HEK293 (cell line): ENCODE results near the gene STON2.

Experiments
- CTCF ChIA-PET: fragments of 350-600 bp; formaldehyde crosslinking; extraction: SDS; loops from one replicate; lab custom pipeline; 2021; ENCODE audit warnings: antibody characterized with exemption; lab: Yijun Ruan, JAX
- POLR2A ChIA-PET: fragments of 300-600 bp; formaldehyde crosslinking; extraction: SDS; loops from one replicate; lab custom pipeline; 2020; ENCODE audit warnings: antibody characterized with exemption, inconsistent platforms; lab: Yijun Ruan, JAX
- H3K27ac ChIP-seq: fragments of 200-500 bp; sonication (Bioruptor generic); 2 replicates; pipeline ENCODE4 v1.5.1; 2014; ENCODE audit warnings: low read depth, low read length, control low read depth, inconsistent platforms; ENCODE audit errors: extremely low read depth
- H3K36me3 ChIP-seq, 2 experiments: fragments of 200-500 bp in 1 of 2; sonication (Bioruptor generic) in 1 of 2; 1 replicate in 1 of 2; 2 replicates in 1 of 2; pipeline ENCODE4 v1.5.1; 2014 to 2017; ENCODE audit warnings: inconsistent platforms in 2 of 2, low read length in 2 of 2; ENCODE audit not compliant: control insufficient read depth in 2 of 2, insufficient read depth in 1 of 2
- H3K4me1 ChIP-seq: fragments of 200-500 bp; sonication (Bioruptor generic); 2 replicates; pipeline ENCODE4 v1.5.1; 2014; ENCODE audit warnings: mild to moderate bottlenecking, low read length, inconsistent platforms; ENCODE audit not compliant: control insufficient read depth, insufficient read depth
- H3K4me3 ChIP-seq: 2 replicates; pipeline ENCODE4 v1.5.1; 2011; ENCODE audit warnings: low read depth, mild to moderate bottlenecking, control low read depth, low read length, moderate library complexity
- H3K9me3 ChIP-seq: fragments of 200-500 bp; sonication (Bioruptor generic); 2 replicates; pipeline ENCODE4 v1.5.1; 2014; ENCODE audit warnings: low read depth, low read length, inconsistent platforms; ENCODE audit not compliant: control insufficient read depth, insufficient read depth
- AEBP2 ChIP-seq: fragments of 450-650 bp; formaldehyde crosslinking; IDR thresholded peaks from 2 replicates; pipeline ENCODE4 v1.5.1; 2016; ENCODE audit warnings: missing biosample characterization, missing genetic modification characterization, borderline replicate concordance
- GLI2 ChIP-seq: fragments of 450-650 bp; formaldehyde crosslinking; IDR thresholded peaks from 2 replicates; pipeline ENCODE4; 2017; ENCODE audit warnings: missing biosample characterization, missing genetic modification characterization, low read depth, borderline replicate concordance
- MZF1 ChIP-seq: fragments of 450-650 bp; formaldehyde crosslinking; IDR thresholded peaks from 2 replicates; pipeline ENCODE4 v1.5.1; 2017; ENCODE audit warnings: missing biosample characterization, missing genetic modification characterization, borderline replicate concordance
- PRDM6 ChIP-seq: fragments of 450-650 bp; formaldehyde crosslinking; IDR thresholded peaks from 2 replicates; pipeline ENCODE4 v1.5.1; 2017; ENCODE audit warnings: missing biosample characterization, missing genetic modification characterization
- SCRT1 ChIP-seq: fragments of 450-650 bp; formaldehyde crosslinking; IDR thresholded peaks from 2 replicates; pipeline ENCODE4 v1.5.1; 2016; ENCODE audit warnings: missing biosample characterization, missing genetic modification characterization, borderline replicate concordance
- SP2 ChIP-seq: fragments of 450-650 bp; formaldehyde crosslinking; IDR thresholded peaks from 2 replicates; pipeline ENCODE4 v1.5.1; 2016; ENCODE audit warnings: missing biosample characterization, missing genetic modification characterization
- TRIM28 ChIP-seq: IDR thresholded peaks from 2 replicates; pipeline ENCODE4 v1.6.1; 2011; ENCODE audit warnings: low read length, control low read depth, borderline replicate concordance
- ZBTB6 ChIP-seq: fragments of 450-650 bp; formaldehyde crosslinking; IDR thresholded peaks from 2 replicates; pipeline ENCODE4 v1.5.1; 2017; ENCODE audit warnings: missing biosample characterization, missing genetic modification characterization
- ZFP3 ChIP-seq: fragments of 450-650 bp; formaldehyde crosslinking; IDR thresholded peaks from 2 replicates; pipeline ENCODE4 v1.5.1; 2016; ENCODE audit warnings: low read depth, missing biosample characterization, missing genetic modification characterization
- ZNF138 ChIP-seq: fragments of 450-650 bp; formaldehyde crosslinking; IDR thresholded peaks from 2 replicates; pipeline ENCODE4 v1.5.1; 2016; ENCODE audit warnings: missing biosample characterization, missing genetic modification characterization, borderline replicate concordance
- ZNF174 ChIP-seq: fragments of 450-650 bp; formaldehyde crosslinking; IDR thresholded peaks from 2 replicates; pipeline ENCODE4 v1.5.0; 2017; ENCODE audit warnings: missing biosample characterization, mild to moderate bottlenecking, missing genetic modification characterization
- ZNF266 ChIP-seq: fragments of 450-650 bp; formaldehyde crosslinking; IDR thresholded peaks from 2 replicates; pipeline ENCODE4 v1.5.1; 2016; ENCODE audit warnings: missing biosample characterization, missing genetic modification characterization, low read depth
- ZNF324 ChIP-seq: fragments of 450-650 bp; formaldehyde crosslinking; IDR thresholded peaks from 2 replicates; pipeline ENCODE4 v1.5.1; 2016; ENCODE audit warnings: missing biosample characterization, missing genetic modification characterization
- ZNF354C ChIP-seq: fragments of 450-650 bp; formaldehyde crosslinking; IDR thresholded peaks from 2 replicates; pipeline ENCODE4 v1.5.1; 2016; ENCODE audit warnings: missing biosample characterization, missing genetic modification characterization, low read depth, borderline replicate concordance
- ZNF501 ChIP-seq: fragments of 450-650 bp; formaldehyde crosslinking; IDR thresholded peaks from 2 replicates; pipeline ENCODE4 v1.5.1; 2016; ENCODE audit warnings: missing biosample characterization, missing genetic modification characterization
- ZNF510 ChIP-seq: fragments of 450-650 bp; formaldehyde crosslinking; IDR thresholded peaks from 2 replicates; pipeline ENCODE4 v1.5.1; 2018; ENCODE audit warnings: mild to moderate bottlenecking, missing genetic modification characterization, missing biosample characterization; ENCODE audit not compliant: insufficient replicate concordance
- ZNF518A ChIP-seq: fragments of 450-650 bp; formaldehyde crosslinking; conservative IDR thresholded peaks from 2 replicates; pipeline ENCODE4 v1.5.1; 2016; ENCODE audit warnings: low read depth, missing biosample characterization, missing genetic modification characterization
- ZNF548 ChIP-seq: fragments of 450-650 bp; formaldehyde crosslinking; IDR thresholded peaks from 2 replicates; pipeline ENCODE4 v1.5.1; 2016; ENCODE audit warnings: missing biosample characterization, missing genetic modification characterization
- ZNF610 ChIP-seq: fragments of 450-650 bp; formaldehyde crosslinking; IDR thresholded peaks from 2 replicates; pipeline ENCODE4 v1.5.1; 2016; ENCODE audit warnings: missing biosample characterization, missing genetic modification characterization, borderline replicate concordance
- ZNF623 ChIP-seq: fragments of 450-650 bp; formaldehyde crosslinking; IDR thresholded peaks from 2 replicates; pipeline ENCODE4 v1.5.1; 2016; ENCODE audit warnings: missing biosample characterization, missing genetic modification characterization
- ZNF645 ChIP-seq: fragments of 450-650 bp; formaldehyde crosslinking; IDR thresholded peaks from 2 replicates; pipeline ENCODE4; 2016; ENCODE audit warnings: missing biosample characterization, missing genetic modification characterization
- ZNF701 ChIP-seq: fragments of 450-650 bp; formaldehyde crosslinking; IDR thresholded peaks from 2 replicates; pipeline ENCODE4 v1.5.1; 2016; ENCODE audit warnings: missing biosample characterization, missing genetic modification characterization
- ZNF791 ChIP-seq: fragments of 450-650 bp; formaldehyde crosslinking; IDR thresholded peaks from 2 replicates; pipeline ENCODE4 v1.5.1; 2016; ENCODE audit warnings: missing biosample characterization, missing genetic modification characterization
- ZNF792 ChIP-seq: fragments of 450-650 bp; formaldehyde crosslinking; IDR thresholded peaks from 2 replicates; pipeline ENCODE4 v1.5.1; 2016; ENCODE audit warnings: missing biosample characterization, missing genetic modification characterization
- ZXDB ChIP-seq: fragments of 450-650 bp; formaldehyde crosslinking; IDR thresholded peaks from 2 replicates; pipeline ENCODE4 v1.5.1; 2016; ENCODE audit warnings: missing biosample characterization, missing genetic modification characterization

Gene STON2

GRCh38 chr14:81342850-81343580, 57.1 kb downstream of the STON2 start:
- no peak overlapping the region for H3K27ac ChIP-seq
- ChIA-PET POLR2A (interaction anchor here (0.6 kb wide), 1 partner anchor 57 kb away, joined by 4 read pairs; the partner anchor contains the start of gene STON2), CTCF (interaction anchor here (1.0 kb wide), 1 partner anchor 122 kb away, joined by 3 read pairs; no protein-coding TSS in a partner anchor)
- TF ChIP-seq ZNF623 (tag by site-specific recombination) (no peak), ZNF701 (no peak), ZBTB6 (tag by site-specific recombination) (no peak), ZNF354C (tag by site-specific recombination) (no peak), AEBP2 (tag by site-specific recombination) (no peak), ZNF610 (tag by site-specific recombination) (no peak), ZNF138 (tag by site-specific recombination) (no peak), ZNF501 (no peak), ZNF518A (no peak), ZNF174 (tag by site-specific recombination) (no peak), TRIM28 (no peak), PRDM6 (tag by site-specific recombination) (no peak), ZNF324 (no peak)
- no peaks in the 10 kb centered on the region for H3K9me3 ChIP-seq
- no peaks in the 10 kb centered on the region for H3K4me1 ChIP-seq
- no peaks in the 10 kb centered on the region for H3K36me3 ChIP-seq
- H3K4me3 ChIP-seq = no peak overlapping the region

GRCh38 chr14:81341781-81342180, 58.3 kb downstream of the STON2 start:
- POLR2A ChIA-PET = no interaction called here
- Histone ChIP-seq H3K27ac (no peak overlapping the region), H3K4me3 (no peak overlapping the region), H3K9me3 (no peaks in the 10 kb centered on the region), H3K4me1 (no peaks in the 10 kb centered on the region), H3K36me3 (no peaks in the 10 kb centered on the region)
- CTCF ChIA-PET = no interaction called here
- no peak for TF ChIP-seq ZXDB (tag by site-specific recombination)
- no peak for TF ChIP-seq ZFP3 (tag by site-specific recombination)
- no peak for TF ChIP-seq SCRT1 (tag by site-specific recombination)
- no peak for TF ChIP-seq GLI2 (tag by site-specific recombination)
- TF ChIP-seq ZNF266 (tag by site-specific recombination) = no peak
- TF ChIP-seq ZNF791 (tag by site-specific recombination) = no peak
- TF ChIP-seq ZNF548 (tag by site-specific recombination) = no peak
- TF ChIP-seq SP2 (tag by site-specific recombination) = no peak
- TF ChIP-seq ZNF510 (tag by site-specific recombination) = no peak
- no peak for TF ChIP-seq ZNF792 (tag by site-specific recombination)
- TF ChIP-seq ZNF645 (tag by site-specific recombination) = no peak
- TF ChIP-seq MZF1 (tag by site-specific recombination) = no peak
